ENCODE results near the gene RPTOR. TPM values are rescaled to one million over a fixed set of nuclear protein-coding genes. Genes with fewer than 3 reads are reported as not detected.

RPTOR gene
- polyA plus RNA-seq, 4 donors = 3.2 to 16.5 (median 10.1) TPM

GRCh38 chr17:80785477-80786178 lies 241.0 kb downstream of the RPTOR start:
- DNase-seq (no peak), FAIRE-seq (no peak)
- Histone ChIP-seq H3K27ac (ENCODE audit: low read depth in 1 of 3, low read length in 2 of 3) (no peak overlapping the region), H3K9me3 (ENCODE audit: control insufficient read depth in 2 of 2, insufficient read depth in 1 of 2, low read depth in 1 of 2, low read length in 1 of 2) (no peaks in the 10 kb centered on the region), H3K27me3 (ENCODE audit: control insufficient read depth in 3 of 3, insufficient read depth in 3 of 3, low read length in 3 of 3) (no peaks in the 10 kb centered on the region), H3K4me1 (ENCODE audit: control insufficient read depth in 3 of 3, insufficient read depth in 2 of 3, low read depth in 1 of 3, low read length in 2 of 3) (peaks cover 0 to 13% (median 2%) of the 10 kb centered on the region in 3 donors), H3K36me3 (ENCODE audit: control insufficient read depth in 3 of 3, insufficient read depth in 2 of 3, low read depth in 1 of 3, low read length in 3 of 3) (peaks cover 0 to 20% (median 0%) of the 10 kb centered on the region in 3 donors), H3K4me3 (ENCODE audit: low read depth in 1 of 3, low read length in 3 of 3) (no peak overlapping the region)
- 90 to 96% (median 92%) methylated on average over 19 of the region's 19 CpGs for WGBS, 3 donors

- no peak overlapping the region for H3K27ac ChIP-seq (ENCODE audit: low read depth in 1 of 3, low read length in 2 of 3)
- no peak overlapping the region for H3K4me3 ChIP-seq (ENCODE audit: low read depth in 1 of 3, low read length in 3 of 3)
- FAIRE-seq (no peak), DNase-seq (no peak)
- peaks cover 0 to 19% (median 0%) of the 10 kb centered on the region in 3 donors for H3K36me3 ChIP-seq (ENCODE audit: control insufficient read depth in 3 of 3, insufficient read depth in 2 of 3, low read depth in 1 of 3, low read length in 3 of 3)
- H3K4me1 ChIP-seq (ENCODE audit: control insufficient read depth in 3 of 3, insufficient read depth in 2 of 3, low read depth in 1 of 3, low read length in 2 of 3) = peaks cover 0 to 11% (median 0%) of the 10 kb centered on the region in 3 donors
- 97 to 99% (median 98%) methylated on average over 9 of the region's 9 CpGs for WGBS, 3 donors
- H3K9me3 ChIP-seq (ENCODE audit: control insufficient read depth in 2 of 2, insufficient read depth in 1 of 2, low read depth in 1 of 2, low read length in 1 of 2) = no peaks in the 10 kb centered on the region
- no peaks in the 10 kb centered on the region for H3K27me3 ChIP-seq (ENCODE audit: control insufficient read depth in 3 of 3, insufficient read depth in 3 of 3, low read length in 3 of 3)
These were observed 241.8 kb downstream of the RPTOR start for GRCh38 chr17:80786470-80786869.

GRCh38 chr17:80786887-80787286 lies 242.2 kb downstream of the RPTOR start:
- FAIRE-seq = no peak
- peaks cover 0 to 11% (median 0%) of the 10 kb centered on the region in 3 donors for H3K4me1 ChIP-seq (ENCODE audit: control insufficient read depth in 3 of 3, insufficient read depth in 2 of 3, low read depth in 1 of 3, low read length in 2 of 3)

DNA sequence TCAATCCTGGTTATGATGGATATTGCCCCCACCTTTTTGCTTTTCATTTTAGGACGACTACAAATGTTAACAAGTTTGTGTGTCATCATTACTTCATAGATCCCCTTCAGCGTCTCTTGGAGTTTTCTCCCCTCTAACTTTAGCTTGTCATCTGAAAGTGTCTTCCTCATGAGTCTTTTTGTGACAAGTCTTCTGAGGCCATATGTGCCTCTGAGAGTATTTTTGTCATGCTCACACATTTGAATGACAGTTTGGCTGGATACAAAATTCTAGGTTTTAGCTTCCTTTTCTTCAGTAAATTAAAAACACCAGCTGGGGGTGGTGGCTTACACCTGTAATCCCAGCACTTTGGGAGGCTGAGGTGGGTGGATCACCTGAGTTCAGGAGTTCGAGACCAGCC lies 243.2 kb downstream of the RPTOR start:
- FAIRE-seq = no peak
- peaks cover 0 to 19% (median 0%) of the 10 kb centered on the region in 3 donors for H3K36me3 ChIP-seq (ENCODE audit: control insufficient read depth in 3 of 3, insufficient read depth in 2 of 3, low read depth in 1 of 3, low read length in 3 of 3)
- H3K27me3 ChIP-seq (ENCODE audit: control insufficient read depth in 3 of 3, insufficient read depth in 3 of 3, low read length in 3 of 3) = no peaks in the 10 kb centered on the region
- H3K9me3 ChIP-seq (ENCODE audit: control insufficient read depth in 2 of 2, insufficient read depth in 1 of 2, low read depth in 1 of 2, low read length in 1 of 2) = no peaks in the 10 kb centered on the region
- no peak overlapping the region for H3K27ac ChIP-seq (ENCODE audit: low read depth in 1 of 3, low read length in 2 of 3)
- 94 to 96% (median 95%) methylated on average over 3 of the region's 3 CpGs for WGBS, 3 donors
- peaks cover 0 to 11% (median 0%) of the 10 kb centered on the region in 3 donors for H3K4me1 ChIP-seq (ENCODE audit: control insufficient read depth in 3 of 3, insufficient read depth in 2 of 3, low read depth in 1 of 3, low read length in 2 of 3)
- no peak for DNase-seq
- no peak overlapping the region for H3K4me3 ChIP-seq (ENCODE audit: low read depth in 1 of 3, low read length in 3 of 3)

More at GRCh38 chr17:80786887-80787286, 242.2 kb downstream of the RPTOR start:
- Histone ChIP-seq H3K27ac (ENCODE audit: low read depth in 1 of 3, low read length in 2 of 3) (no peak overlapping the region), H3K36me3 (ENCODE audit: control insufficient read depth in 3 of 3, insufficient read depth in 2 of 3, low read depth in 1 of 3, low read length in 3 of 3) (peaks cover 0 to 16% (median 0%) of the 10 kb centered on the region in 3 donors), H3K9me3 (ENCODE audit: control insufficient read depth in 2 of 2, insufficient read depth in 1 of 2, low read depth in 1 of 2, low read length in 1 of 2) (no peaks in the 10 kb centered on the region), H3K4me3 (ENCODE audit: low read depth in 1 of 3, low read length in 3 of 3) (no peak overlapping the region), H3K27me3 (ENCODE audit: control insufficient read depth in 3 of 3, insufficient read depth in 3 of 3, low read length in 3 of 3) (no peaks in the 10 kb centered on the region)
- WGBS, 3 donors = 92 to 97% (median 95%) methylated on average over 8 of the region's 8 CpGs
- no peak for DNase-seq

- FAIRE-seq (no peak), DNase-seq (no peak)
- no peaks in the 10 kb centered on the region for H3K9me3 ChIP-seq (ENCODE audit: control insufficient read depth in 2 of 2, insufficient read depth in 1 of 2, low read depth in 1 of 2, low read length in 1 of 2)
- peaks cover 0 to 11% (median 0%) of the 10 kb centered on the region in 3 donors for H3K4me1 ChIP-seq (ENCODE audit: control insufficient read depth in 3 of 3, insufficient read depth in 2 of 3, low read depth in 1 of 3, low read length in 2 of 3)
- peaks cover 0 to 26% (median 0%) of the 10 kb centered on the region in 3 donors for H3K36me3 ChIP-seq (ENCODE audit: control insufficient read depth in 3 of 3, insufficient read depth in 2 of 3, low read depth in 1 of 3, low read length in 3 of 3)
- H3K27ac ChIP-seq (ENCODE audit: low read depth in 1 of 3, low read length in 2 of 3) = peak overlapping the region in 1 of 3 donors; percentile 73
- H3K4me3 ChIP-seq (ENCODE audit: low read depth in 1 of 3, low read length in 3 of 3) = no peak overlapping the region
- H3K27me3 ChIP-seq (ENCODE audit: control insufficient read depth in 3 of 3, insufficient read depth in 3 of 3, low read length in 3 of 3) = no peaks in the 10 kb centered on the region
- 65 to 81% (median 74%) methylated on average over 7 of the region's 7 CpGs for WGBS, 3 donors
These were observed 244.8 kb downstream of the RPTOR start for GRCh38 chr17:80789356-80789902.

GRCh38 chr17:80790021-80790765 lies 245.6 kb downstream of the RPTOR start:
- Histone ChIP-seq H3K9me3 (ENCODE audit: control insufficient read depth in 2 of 2, insufficient read depth in 1 of 2, low read depth in 1 of 2, low read length in 1 of 2) (no peaks in the 10 kb centered on the region), H3K27ac (ENCODE audit: low read depth in 1 of 3, low read length in 2 of 3) (peak overlapping the region in 2 of 3 donors; percentile 55 to 84), H3K4me1 (ENCODE audit: control insufficient read depth in 3 of 3, insufficient read depth in 2 of 3, low read depth in 1 of 3, low read length in 2 of 3) (peaks cover 0 to 11% (median 0%) of the 10 kb centered on the region in 3 donors), H3K27me3 (ENCODE audit: control insufficient read depth in 3 of 3, insufficient read depth in 3 of 3, low read length in 3 of 3) (no peaks in the 10 kb centered on the region), H3K36me3 (ENCODE audit: control insufficient read depth in 3 of 3, insufficient read depth in 2 of 3, low read depth in 1 of 3, low read length in 3 of 3) (peaks cover 0 to 26% (median 0%) of the 10 kb centered on the region in 3 donors), H3K4me3 (ENCODE audit: low read depth in 1 of 3, low read length in 3 of 3) (no peak overlapping the region)
- no peak for FAIRE-seq
- no peak for DNase-seq
- 63 to 82% (median 64%) methylated on average over 13 of the region's 13 CpGs for WGBS, 3 donors

GRCh38 chr17:80790981-80791742 lies 246.5 kb downstream of the RPTOR start:
- no peak for FAIRE-seq
- DNase-seq = no peak
- WGBS, 3 donors = 73 to 88% (median 79%) methylated on average over 10 of the region's 10 CpGs

More at GRCh38 chr17:80790981-80791742, 246.5 kb downstream of the RPTOR start:
- H3K36me3 ChIP-seq (ENCODE audit: control insufficient read depth in 3 of 3, insufficient read depth in 2 of 3, low read depth in 1 of 3, low read length in 3 of 3) = peaks cover 0 to 31% (median 0%) of the 10 kb centered on the region in 3 donors
- H3K9me3 ChIP-seq (ENCODE audit: control insufficient read depth in 2 of 2, insufficient read depth in 1 of 2, low read depth in 1 of 2, low read length in 1 of 2) = peaks cover 0 to 8% of the 10 kb centered on the region in 2 donors
- H3K4me1 ChIP-seq (ENCODE audit: control insufficient read depth in 3 of 3, insufficient read depth in 2 of 3, low read depth in 1 of 3, low read length in 2 of 3) = peaks cover 0 to 11% (median 0%) of the 10 kb centered on the region in 3 donors
- peak overlapping the region in 1 of 3 donors; percentile 65 for H3K27ac ChIP-seq (ENCODE audit: low read depth in 1 of 3, low read length in 2 of 3)
- H3K4me3 ChIP-seq (ENCODE audit: low read depth in 1 of 3, low read length in 3 of 3) = no peak overlapping the region
- H3K27me3 ChIP-seq (ENCODE audit: control insufficient read depth in 3 of 3, insufficient read depth in 3 of 3, low read length in 3 of 3) = no peaks in the 10 kb centered on the region

Data from small intestine (tissue), 7 donors.